SK-N-SH (cell line): ENCODE results near the gene C12orf42. TPM values are rescaled to one million over a fixed set of nuclear protein-coding genes. Genes with fewer than 3 reads are reported as not detected.

Experiments
- CTCF ChIA-PET: fragments of 300-600, 350-600 bp; formaldehyde crosslinking; extraction: SDS; loops from one replicate; lab custom pipeline; 2021; lab: Yijun Ruan, JAX
- POLR2A ChIA-PET: fragments of 350-600 bp; sonication (Branson Sonifier 250); formaldehyde crosslinking; extraction: SDS; loops from one replicate; lab custom pipeline; 2020; ENCODE audit warnings: antibody characterized with exemption, inconsistent platforms; lab: Yijun Ruan, JAX
- DNase-seq: peaks from one replicate; pipeline ENCODE4 v3.0.0; 2012
- H2AFZ ChIP-seq: fragments of 200-600 bp; sonication (generic); 2 replicates; pipeline ENCODE4 v1.8.1; 2016; ENCODE audit warnings: antibody characterized with exemption, mild to moderate bottlenecking, low read depth
- H3F3A ChIP-seq: fragments of 200-600 bp; sonication (generic); replicated peaks from 2 replicates; pipeline ENCODE3; 2016; ENCODE audit warnings: antibody characterized with exemption, mild to moderate bottlenecking; ENCODE audit not compliant: insufficient read depth
- H3K27ac ChIP-seq, 2 experiments: fragments of 200-500 bp in 1 of 2; fragments of 200-600 bp in 1 of 2; sonication (Bioruptor generic) in 1 of 2; sonication (generic), shearing (Covaris generic) in 1 of 2; 2 replicates each; pipeline versions ENCODE4 v1.5.1 to v1.6.1; 2014 to 2016; ENCODE audit warnings: low read depth in 2 of 2, inconsistent platforms in 1 of 2, low read length in 1 of 2, mild to moderate bottlenecking in 1 of 2, mixed read lengths in 1 of 2
- H3K27me3 ChIP-seq: fragments of 200-600 bp; sonication (generic), shearing (Covaris generic); 2 replicates; pipeline ENCODE4 v1.6.1; 2016; ENCODE audit warnings: mixed run types; ENCODE audit not compliant: insufficient read depth
- H3K36me3 ChIP-seq, 2 experiments: fragments of 200-500 bp in 1 of 2; fragments of 200-600 bp in 1 of 2; sonication (Bioruptor generic) in 1 of 2; sonication (generic) in 1 of 2; replicated peaks in 1 of 2; 2 replicates each; pipeline versions ENCODE3 to v1.5.1; 2014 to 2016; ENCODE audit warnings: low read length in 1 of 2, mild to moderate bottlenecking in 1 of 2; ENCODE audit not compliant: insufficient read depth in 2 of 2, control insufficient read depth in 1 of 2
- H3K4me1 ChIP-seq, 2 experiments: fragments of 200-500 bp in 1 of 2; fragments of 200-600 bp in 1 of 2; sonication (Bioruptor generic) in 1 of 2; sonication (generic), shearing (Covaris generic) in 1 of 2; 2 replicates each; pipeline versions ENCODE4 v1.5.1 to v1.6.1; 2014 to 2016; ENCODE audit warnings: low read depth in 1 of 2, low read length in 1 of 2, mixed run types in 1 of 2; ENCODE audit not compliant: insufficient read depth in 2 of 2, control insufficient read depth in 1 of 2
- H3K4me2 ChIP-seq: fragments of 200-600 bp; sonication (generic), shearing (Covaris generic); 2 replicates; pipeline ENCODE4 v1.6.1; 2017; ENCODE audit warnings: mixed run types
- H3K4me3 ChIP-seq, 2 experiments: fragments of 200-500 bp in 1 of 2; fragments of 200-600 bp in 1 of 2; sonication (Bioruptor generic) in 1 of 2; sonication (generic), shearing (Covaris generic) in 1 of 2; 2 replicates each; pipeline versions ENCODE4 v1.5.1 to v1.8.1; 2014 to 2016; ENCODE audit warnings: low read depth in 2 of 2, inconsistent platforms in 1 of 2, low read length in 1 of 2, mild to moderate bottlenecking in 1 of 2, mixed read lengths in 1 of 2, moderate library complexity in 1 of 2
- H3K79me2 ChIP-seq: fragments of 200-600 bp; sonication (generic); 2 replicates; pipeline ENCODE4 v1.8.1; 2017; ENCODE audit warnings: mild to moderate bottlenecking; ENCODE audit not compliant: insufficient read depth
- H3K9ac ChIP-seq: fragments of 200-600 bp; sonication (generic); 2 replicates; pipeline ENCODE4 v1.6.1; 2017; ENCODE audit warnings: mixed run types
- H3K9me2 ChIP-seq: fragments of 200-600 bp; sonication (generic); 2 replicates; pipeline ENCODE4 v1.6.1; 2017; ENCODE audit warnings: mixed run types
- H3K9me3 ChIP-seq: fragments of 200-600 bp; sonication (generic); 2 replicates; pipeline ENCODE4 v1.6.1; 2017; ENCODE audit warnings: mixed run types, mild to moderate bottlenecking, moderate library complexity
- H4K20me1 ChIP-seq: fragments of 200-600 bp; sonication (generic); 2 replicates; pipeline ENCODE4 v1.6.1; 2017; ENCODE audit warnings: mild to moderate bottlenecking, mixed run types; ENCODE audit not compliant: insufficient read depth
- CHD2 ChIP-seq: fragments of 150-350 bp; IDR thresholded peaks from 2 replicates; pipeline ENCODE4 v1.6.1; 2018; ENCODE audit warnings: low read length; ENCODE audit not compliant: partially characterized antibody
- ELF1 ChIP-seq: IDR thresholded peaks from 2 replicates; pipeline ENCODE4 v1.4.0; 2012
- FOSL2 ChIP-seq: IDR thresholded peaks from 2 replicates; pipeline ENCODE4 v1.4.0; 2012; ENCODE audit warnings: low read depth, mild to moderate bottlenecking, moderate library complexity, borderline replicate concordance
- FOXM1 ChIP-seq: IDR thresholded peaks from 2 replicates; pipeline ENCODE4 v1.4.0; 2012; ENCODE audit warnings: low read depth, mild to moderate bottlenecking
- GABPA ChIP-seq: IDR thresholded peaks from 2 replicates; pipeline ENCODE4 v1.4.0; 2012; ENCODE audit warnings: low read depth, mild to moderate bottlenecking
- IRF3 ChIP-seq: fragments of 150-350 bp; IDR thresholded peaks from 2 replicates; pipeline ENCODE4 v1.6.1; 2016; ENCODE audit warnings: mild to moderate bottlenecking, low read depth, low read length
- JUND ChIP-seq: IDR thresholded peaks from 2 replicates; pipeline ENCODE4 v1.4.0; 2012
- MXI1 ChIP-seq: IDR thresholded peaks from 2 replicates; pipeline ENCODE4 v1.6.1; 2012; ENCODE audit warnings: mild to moderate bottlenecking, low read depth, low read length, improper control_type of control experiment
- NFIC ChIP-seq: IDR thresholded peaks from 2 replicates; pipeline ENCODE4 v1.4.0; 2012; ENCODE audit warnings: borderline replicate concordance
- POLR2AphosphoS5 ChIP-seq: IDR thresholded peaks from 2 replicates; pipeline ENCODE4 v1.6.1; 2012; ENCODE audit warnings: low read depth, low read length
- RAD21 ChIP-seq: IDR thresholded peaks from 2 replicates; pipeline ENCODE4 v1.6.1; 2012; ENCODE audit warnings: mild to moderate bottlenecking, low read length
- RCOR1 ChIP-seq: fragments of 150-350 bp; IDR thresholded peaks from 2 replicates; pipeline ENCODE4 v1.6.1; 2017; ENCODE audit warnings: antibody characterized with exemption, low read length
- REST ChIP-seq: IDR thresholded peaks from 2 replicates; pipeline ENCODE4 v1.6.1; 2012; ENCODE audit warnings: mild to moderate bottlenecking, low read depth, low read length, moderate library complexity
- RXRA ChIP-seq: IDR thresholded peaks from 2 replicates; pipeline ENCODE4 v1.4.0; 2012; ENCODE audit warnings: low read depth, mild to moderate bottlenecking, borderline replicate concordance
- SIN3A ChIP-seq: IDR thresholded peaks from 2 replicates; pipeline ENCODE4 v1.6.1; 2012; ENCODE audit warnings: low read depth, mild to moderate bottlenecking, low read length, moderate library complexity, borderline replicate concordance
- TCF12 ChIP-seq: IDR thresholded peaks from 2 replicates; pipeline ENCODE4 v1.4.0; 2012
- TEAD4 ChIP-seq: IDR thresholded peaks from 2 replicates; pipeline ENCODE4 v1.4.0; 2012; ENCODE audit warnings: mild to moderate bottlenecking, borderline replicate concordance; ENCODE audit not compliant: insufficient read depth
- USF2 ChIP-seq: fragments of 150-350 bp; IDR thresholded peaks from 2 replicates; pipeline ENCODE4 v1.6.1; 2017; ENCODE audit warnings: antibody characterized with exemption, low read length, low read depth, borderline replicate concordance
- YY1 ChIP-seq: IDR thresholded peaks from 2 replicates; pipeline ENCODE4 v1.4.0; 2012; ENCODE audit warnings: low read depth, mild to moderate bottlenecking
- WGBS: methylation state at CpG from one replicate; pipeline ENCODE4 v1.1.6; 2017; ENCODE audit warnings: low lambda C conversion rate; 5-methylcytosine and 5-hydroxymethylcytosine counted together
- polyA plus RNA-seq, 3 experiments: library from polyadenylated mRNA; depleted of rRNA; stranded (reverse); fragments of >200 nt; gene quantifications; 2 replicates each; pipeline ENCODE4 v1.2.3, GENCODE V29; 2012
- TF ChIP-seq, protein P1 (sequence below): IDR thresholded peaks from 2 replicates; pipeline ENCODE4 v1.4.0; 2012; ENCODE audit warnings: low read depth, borderline replicate concordance
- TF ChIP-seq, protein P2 (sequence below): IDR thresholded peaks from 2 replicates; pipeline ENCODE4 v1.4.0; 2012; ENCODE audit warnings: low read depth, borderline replicate concordance

C12orf42 gene
- polyA plus RNA-seq, 1 of the 3 experiments (the other 2 are of a cell fraction), result not detected

- POLR2A ChIA-PET, result no interaction called here
- WGBS, result 30% methylated on average over 13 of the region's 13 CpGs
- no peak overlapping the region for H3K9ac ChIP-seq
- no peaks in the 10 kb centered on the region for H3K27me3 ChIP-seq
- H3K9me3 ChIP-seq, result 0 out of 2 replicates have a peak, but pooled peaks cover 3% of the 10 kb centered on the region
- no peaks in the 10 kb centered on the region for H3K36me3 ChIP-seq
- TF ChIP-seq GABPA, result no peak
- TF ChIP-seq FOSL2, result no peak
- TF ChIP-seq, protein P1, sequence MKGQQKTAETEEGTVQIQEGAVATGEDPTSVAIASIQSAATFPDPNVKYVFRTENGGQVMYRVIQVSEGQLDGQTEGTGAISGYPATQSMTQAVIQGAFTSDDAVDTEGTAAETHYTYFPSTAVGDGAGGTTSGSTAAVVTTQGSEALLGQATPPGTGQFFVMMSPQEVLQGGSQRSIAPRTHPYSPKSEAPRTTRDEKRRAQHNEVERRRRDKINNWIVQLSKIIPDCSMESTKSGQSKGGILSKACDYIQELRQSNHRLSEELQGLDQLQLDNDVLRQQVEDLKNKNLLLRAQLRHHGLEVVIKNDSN, result no peak
- TF ChIP-seq RCOR1, result no peak
- no peak for TF ChIP-seq USF2
- no peak for TF ChIP-seq NFIC
- no peak for TF ChIP-seq YY1
- no peak for TF ChIP-seq ELF1
- TF ChIP-seq, protein P2, sequence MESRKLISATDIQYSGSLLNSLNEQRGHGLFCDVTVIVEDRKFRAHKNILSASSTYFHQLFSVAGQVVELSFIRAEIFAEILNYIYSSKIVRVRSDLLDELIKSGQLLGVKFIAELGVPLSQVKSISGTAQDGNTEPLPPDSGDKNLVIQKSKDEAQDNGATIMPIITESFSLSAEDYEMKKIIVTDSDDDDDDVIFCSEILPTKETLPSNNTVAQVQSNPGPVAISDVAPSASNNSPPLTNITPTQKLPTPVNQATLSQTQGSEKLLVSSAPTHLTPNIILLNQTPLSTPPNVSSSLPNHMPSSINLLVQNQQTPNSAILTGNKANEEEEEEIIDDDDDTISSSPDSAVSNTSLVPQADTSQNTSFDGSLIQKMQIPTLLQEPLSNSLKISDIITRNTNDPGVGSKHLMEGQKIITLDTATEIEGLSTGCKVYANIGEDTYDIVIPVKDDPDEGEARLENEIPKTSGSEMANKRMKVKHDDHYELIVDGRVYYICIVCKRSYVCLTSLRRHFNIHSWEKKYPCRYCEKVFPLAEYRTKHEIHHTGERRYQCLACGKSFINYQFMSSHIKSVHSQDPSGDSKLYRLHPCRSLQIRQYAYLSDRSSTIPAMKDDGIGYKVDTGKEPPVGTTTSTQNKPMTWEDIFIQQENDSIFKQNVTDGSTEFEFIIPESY, result no peak
- TF ChIP-seq CHD2, result no peak
- TF ChIP-seq JUND, result no peak
- no peak for TF ChIP-seq TCF12
- TF ChIP-seq RAD21, result no peak
- no peak for TF ChIP-seq FOXM1
- no peaks in the 10 kb centered on the region for H4K20me1 ChIP-seq
- no peak overlapping the region for H3K4me3 ChIP-seq
- H2AFZ ChIP-seq, result no peak overlapping the region
- H3F3A ChIP-seq, result no peaks in the 10 kb centered on the region
- no peaks in the 10 kb centered on the region for H3K9me2 ChIP-seq
- no peak for DNase-seq
- peaks cover 0 to 3% of the 10 kb centered on the region in 2 experiments; a peak in 1 of 4 replicates for H3K4me1 ChIP-seq
- H3K27ac ChIP-seq, result no peak overlapping the region
- CTCF ChIA-PET, result no interaction called here
- H3K79me2 ChIP-seq, result no peaks in the 10 kb centered on the region
- H3K4me2 ChIP-seq, result no peak overlapping the region
Observed at GRCh38 chr12:103334466-103334865, 161.3 kb downstream of the C12orf42 start.

- CTCF ChIA-PET, result no interaction called here
- no peak overlapping the region for H3K9ac ChIP-seq
- POLR2A ChIA-PET, result no interaction called here
- no peaks in the 10 kb centered on the region for H4K20me1 ChIP-seq
- no peak overlapping the region for H3K4me2 ChIP-seq
- H3K79me2 ChIP-seq, result no peaks in the 10 kb centered on the region
- 67% methylated on average over 1 of the region's 1 CpG for WGBS
- H3K4me3 ChIP-seq, result no peak overlapping the region
- H3F3A ChIP-seq, result no peaks in the 10 kb centered on the region
- H3K9me2 ChIP-seq, result no peaks in the 10 kb centered on the region
- H3K9me3 ChIP-seq, result 0 out of 2 replicates have a peak, but pooled peaks cover 3% of the 10 kb centered on the region
- no peak overlapping the region for H3K27ac ChIP-seq
- no peak overlapping the region for H2AFZ ChIP-seq
- no peaks in the 10 kb centered on the region for H3K27me3 ChIP-seq
- peaks cover 0 to 3% of the 10 kb centered on the region in 2 experiments; a peak in 1 of 4 replicates for H3K4me1 ChIP-seq
- DNase-seq, result no peak
- no peaks in the 10 kb centered on the region for H3K36me3 ChIP-seq
- TF ChIP-seq RXRA (no peak), NFIC (no peak), SIN3A (no peak), TCF12 (no peak), JUND (no peak), REST (no peak), TEAD4 (no peak), MXI1 (no peak), POLR2AphosphoS5 (no peak), ELF1 (no peak), RCOR1 (no peak), IRF3 (no peak), YY1 (no peak)
Observed at GRCh38 chr12:103333676-103334075, 162.1 kb downstream of the C12orf42 start.
